ENCODE results near the gene TTPAL. TPM values are rescaled to one million over a fixed set of nuclear protein-coding genes. Genes with fewer than 3 reads are reported as not detected.

The TTPAL gene
- total RNA-seq, 1 donor from 2014 or later, result 20.8 TPM

GRCh38 chr20:44495802-44496481 is 20.3 kb downstream of the TTPAL start:
- no peak for DNase-seq (ENCODE audit: extremely low spot score, unreplicated experiment)
- Mint-ChIP-seq H3K4me1 (ENCODE audit: unreplicated experiment) (no peaks in the 10 kb centered on the region), H3K27me3 (no peaks in the 10 kb centered on the region), H3K9me3 (no peaks in the 10 kb centered on the region), H3K36me3 (peaks cover 32% of the 10 kb centered on the region), H3K27ac (peak overlapping the region; percentile 78), H3K4me3 (no peak overlapping the region)
- TF ChIP-seq CTCF (conservative IDR thresholded peaks at IDR 0.05), result no peak

GRCh38 chr20:44496976-44497375 is 21.3 kb downstream of the TTPAL start:
- Mint-ChIP-seq H3K27me3 (no peaks in the 10 kb centered on the region), H3K4me3 (no peak overlapping the region), H3K27ac (peak overlapping the region; percentile 4), H3K36me3 (peaks cover 33% of the 10 kb centered on the region), H3K9me3 (no peaks in the 10 kb centered on the region), H3K4me1 (ENCODE audit: unreplicated experiment) (no peaks in the 10 kb centered on the region)
- no peak for TF ChIP-seq CTCF (conservative IDR thresholded peaks at IDR 0.05)
- DNase-seq (ENCODE audit: extremely low spot score, unreplicated experiment), result no peak

GRCh38 chr20:44497761-44498160 is 22.1 kb downstream of the TTPAL start:
- Mint-ChIP-seq H3K36me3 (peaks cover 31% of the 10 kb centered on the region), H3K27me3 (no peaks in the 10 kb centered on the region), H3K27ac (peak overlapping the region; percentile 59), H3K9me3 (no peaks in the 10 kb centered on the region), H3K4me1 (ENCODE audit: unreplicated experiment) (no peaks in the 10 kb centered on the region), H3K4me3 (no peak overlapping the region)
- no peak for TF ChIP-seq CTCF (conservative IDR thresholded peaks at IDR 0.05)
- no peak for DNase-seq (ENCODE audit: extremely low spot score, unreplicated experiment)

- Mint-ChIP-seq H3K36me3 (peaks cover 28% of the 10 kb centered on the region), H3K27me3 (no peaks in the 10 kb centered on the region), H3K4me1 (ENCODE audit: unreplicated experiment) (no peaks in the 10 kb centered on the region), H3K4me3 (no peak overlapping the region), H3K9me3 (no peaks in the 10 kb centered on the region), H3K27ac (no peak overlapping the region)
- no peak for TF ChIP-seq CTCF (conservative IDR thresholded peaks at IDR 0.05)
- no peak for DNase-seq (ENCODE audit: extremely low spot score, unreplicated experiment)
These were observed 24.5 kb downstream of the TTPAL start for GRCh38 chr20:44500221-44500620.

GRCh38 chr20:44501448-44501847 is 25.8 kb downstream of the TTPAL start:
- H3K36me3 Mint-ChIP-seq, result peaks cover 24% of the 10 kb centered on the region
- no peak for TF ChIP-seq CTCF (conservative IDR thresholded peaks at IDR 0.05)
- H3K27me3 Mint-ChIP-seq, result no peaks in the 10 kb centered on the region
- no peak for DNase-seq (ENCODE audit: extremely low spot score, unreplicated experiment)
- no peak overlapping the region for H3K4me3 Mint-ChIP-seq
- H3K9me3 Mint-ChIP-seq, result no peaks in the 10 kb centered on the region
- no peak overlapping the region for H3K27ac Mint-ChIP-seq
- no peaks in the 10 kb centered on the region for H3K4me1 Mint-ChIP-seq (ENCODE audit: unreplicated experiment)
